NCI-H1436 treated with DMSO at 0.1 percent for 48 hours (cell line): ENCODE results near the gene PYDC2.

Experiments used
- DNase-seq: peaks from one replicate; lab custom pipeline; 2025; lab: John Stamatoyannopoulos, UW

Gene PYDC2

GRCh38 chr3:191461113-191461595 lies at the start of gene PYDC2:
Gene PYDC2, plus strand, starts transcription at chr3:191461163. Its CDS starts 0 bp downstream, at chr3:191461163.
- DNase-seq, result no peak

GRCh38 chr3:191412759-191413158 lies 48.2 kb upstream of the PYDC2 start:
- DNase-seq, result no peak

GRCh38 chr3:191414286-191414685 lies 46.7 kb upstream of the PYDC2 start:
- DNase-seq, result no peak

- no peak for DNase-seq
These were observed 46.2 kb upstream of the PYDC2 start for GRCh38 chr3:191414732-191415131.

GRCh38 chr3:191415566-191415965 lies 45.4 kb upstream of the PYDC2 start:
- DNase-seq, result no peak

GRCh38 chr3:191417457-191417729 lies 43.6 kb upstream of the PYDC2 start:
- no peak for DNase-seq

GRCh38 chr3:191420771-191421170 lies 40.2 kb upstream of the PYDC2 start:
- DNase-seq, result no peak

- no peak for DNase-seq
These were observed 36.1 kb upstream of the PYDC2 start for GRCh38 chr3:191424881-191425280.

GRCh38 chr3:191425322-191425734 lies 35.6 kb upstream of the PYDC2 start:
- no peak for DNase-seq

- no peak for DNase-seq
These were observed 34.7 kb upstream of the PYDC2 start for GRCh38 chr3:191426311-191426710.

- no peak for DNase-seq
These were observed 32.8 kb upstream of the PYDC2 start for GRCh38 chr3:191428177-191428576.

- no peak for DNase-seq
These were observed 30.9 kb upstream of the PYDC2 start for GRCh38 chr3:191430103-191430502.

GRCh38 chr3:191431160-191431822 lies 29.7 kb upstream of the PYDC2 start:
- DNase-seq, result no peak

GRCh38 chr3:191432162-191432561 lies 28.8 kb upstream of the PYDC2 start:
- no peak for DNase-seq

GRCh38 chr3:191434024-191434423 lies 26.9 kb upstream of the PYDC2 start:
- no peak for DNase-seq

- no peak for DNase-seq
These were observed 25.0 kb upstream of the PYDC2 start for GRCh38 chr3:191435981-191436380.

GRCh38 chr3:191438150-191438814 lies 22.7 kb upstream of the PYDC2 start:
- DNase-seq, result no peak

- no peak for DNase-seq
These were observed 20.4 kb upstream of the PYDC2 start for GRCh38 chr3:191440532-191440931.

- DNase-seq, result no peak
These were observed 19.3 kb upstream of the PYDC2 start for GRCh38 chr3:191441687-191442086.

- DNase-seq, result no peak
These were observed 16.4 kb upstream of the PYDC2 start for GRCh38 chr3:191444569-191444968.

- DNase-seq, result no peak
These were observed 11.7 kb upstream of the PYDC2 start for GRCh38 chr3:191449256-191449655.

- no peak for DNase-seq
These were observed 5.6 kb upstream of the PYDC2 start for GRCh38 chr3:191455257-191455952.

GRCh38 chr3:191460360-191460759 lies 603 bp upstream of the PYDC2 start:
- DNase-seq, result no peak
